IMR-90 (cell line): ENCODE measurements around the gene PLCH1. TPM values are rescaled to one million over a fixed set of nuclear protein-coding genes. Genes with fewer than 3 reads are reported as not detected.

ENCODE experiments used
- ATAC-seq: fragments of 200-7000 bp; cut with Tn5 transposase; 2 replicates; pipeline ENCODE4 v1.9.1; 2020; ENCODE audit warnings: low read depth, mild to moderate bottlenecking, moderate library complexity
- BruUV-seq: library from RNA; stranded (reverse); fragments of 400-500 nt; replicated peaks from 2 replicates; lab custom pipeline; 2021; lab: Mats Ljungman, UMichigan
- CTCF ChIA-PET: fragments of 300-600 bp; formaldehyde crosslinking; extraction: SDS; loops from one replicate; lab custom pipeline; 2021; ENCODE audit warnings: antibody characterized with exemption; lab: Yijun Ruan, JAX
- POLR2A ChIA-PET: fragments of 300-600 bp; sonication (Branson Sonifier 250); formaldehyde crosslinking; loops from one replicate; lab custom pipeline; 2022; ENCODE audit warnings: antibody characterized with exemption; ENCODE audit not compliant: unreplicated experiment; lab: Charles Lee
- DNase-seq: peaks from one replicate; pipeline ENCODE4 v3.0.0; 2013
- H2AFZ ChIP-seq: replicated peaks from 2 replicates; pipeline ENCODE3; 2013; ENCODE audit warnings: low read length, mild to moderate bottlenecking; ENCODE audit not compliant: poor library complexity
- H2AK5ac ChIP-seq: 2 replicates; pipeline ENCODE4 v1.6.1; 2013; ENCODE audit warnings: low read depth, low read length, inconsistent platforms
- H2AK9ac ChIP-seq: replicated peaks from 2 replicates; pipeline ENCODE3; 2013; ENCODE audit warnings: mild to moderate bottlenecking, low read depth, low read length, moderate library complexity; ENCODE audit not compliant: poor library complexity
- H2BK120ac ChIP-seq: 2 replicates; pipeline ENCODE4 v1.6.1; 2013; ENCODE audit warnings: low read depth, low read length, inconsistent platforms
- H2BK15ac ChIP-seq: 3 replicates; pipeline ENCODE4 v1.6.1; 2013; ENCODE audit warnings: low read depth, low read length, inconsistent platforms
- H2BK20ac ChIP-seq: 2 replicates; pipeline ENCODE4 v1.6.1; 2013; ENCODE audit warnings: low read depth, mild to moderate bottlenecking, inconsistent platforms, low read length, moderate library complexity
- H2BK5ac ChIP-seq: 2 replicates; pipeline ENCODE4 v1.6.1; 2013; ENCODE audit warnings: mild to moderate bottlenecking, low read depth, low read length, inconsistent platforms; ENCODE audit not compliant: poor library complexity, severe bottlenecking
- H3K14ac ChIP-seq: replicated peaks from 2 replicates; pipeline ENCODE4 v1.6.1; 2013; ENCODE audit warnings: low read depth, low read length, inconsistent platforms
- H3K18ac ChIP-seq: 2 replicates; pipeline ENCODE4 v1.6.1; 2013; ENCODE audit warnings: low read depth, low read length, control low read depth
- H3K23ac ChIP-seq: 2 replicates; pipeline ENCODE4 v1.6.1; 2013; ENCODE audit warnings: low read depth, low read length, inconsistent platforms
- H3K27ac ChIP-seq: 2 replicates; pipeline ENCODE4 v1.5.1; 2013; ENCODE audit warnings: mild to moderate bottlenecking, control low read depth, low read length; ENCODE audit not compliant: insufficient read depth
- H3K27me3 ChIP-seq: 2 replicates; pipeline ENCODE4 v1.6.1; 2013; ENCODE audit warnings: low read length; ENCODE audit not compliant: control insufficient read depth, insufficient read depth
- H3K36me3 ChIP-seq: 2 replicates; pipeline ENCODE4 v1.6.1; 2013; ENCODE audit warnings: low read length, mixed read lengths; ENCODE audit not compliant: control insufficient read depth, insufficient read depth
- H3K4ac ChIP-seq: 2 replicates; pipeline ENCODE4 v1.6.1; 2013; ENCODE audit warnings: low read depth, low read length, inconsistent platforms
- H3K4me1 ChIP-seq: 2 replicates; pipeline ENCODE4 v1.6.1; 2013; ENCODE audit warnings: low read length, mixed read lengths; ENCODE audit not compliant: control insufficient read depth, insufficient read depth
- H3K4me2 ChIP-seq: 2 replicates; pipeline ENCODE4 v1.6.1; 2013; ENCODE audit warnings: low read depth, mild to moderate bottlenecking, control low read depth, low read length, moderate library complexity
- H3K4me3 ChIP-seq: 2 replicates; pipeline ENCODE4 v1.5.1; 2013; ENCODE audit warnings: low read depth, mild to moderate bottlenecking, control low read depth, low read length, moderate library complexity; ENCODE audit not compliant: insufficient read depth
- H3K56ac ChIP-seq: 2 replicates; pipeline ENCODE4 v1.6.1; 2013; ENCODE audit warnings: low read length, inconsistent platforms; ENCODE audit not compliant: insufficient read depth; ENCODE audit errors: extremely low read depth
- H3K79me1 ChIP-seq, 2 experiments: 2 replicates each; pipeline ENCODE4 v1.6.1; 2013; ENCODE audit warnings: low read length in 2 of 2, inconsistent platforms in 1 of 2, low read depth in 1 of 2
- H3K9ac ChIP-seq: 2 replicates; pipeline ENCODE4 v1.6.1; 2013; ENCODE audit warnings: low read depth, low read length, control low read depth
- H3K9me1 ChIP-seq: 2 replicates; pipeline ENCODE4 v1.6.1; 2013; ENCODE audit warnings: low read length, inconsistent platforms; ENCODE audit not compliant: insufficient read depth
- H3K9me3 ChIP-seq: 2 replicates; pipeline ENCODE4 v1.6.1; 2013; ENCODE audit warnings: low read length; ENCODE audit not compliant: control insufficient read depth, insufficient read depth
- H4K20me1 ChIP-seq: 2 replicates; pipeline ENCODE4 v1.6.1; 2013; ENCODE audit warnings: low read length, inconsistent platforms; ENCODE audit not compliant: insufficient read depth
- H4K5ac ChIP-seq: 2 replicates; pipeline ENCODE4 v1.6.1; 2013; ENCODE audit warnings: mild to moderate bottlenecking, low read depth, low read length, control low read depth
- H4K8ac ChIP-seq, 2 experiments: 2 replicates each; pipeline ENCODE4 v1.6.1; 2013; ENCODE audit warnings: low read depth in 2 of 2, low read length in 2 of 2, control low read depth in 1 of 2, inconsistent platforms in 1 of 2
- H4K91ac ChIP-seq: 2 replicates; pipeline ENCODE4 v1.6.1; 2013; ENCODE audit warnings: low read depth, low read length, inconsistent platforms; ENCODE audit not compliant: insufficient read depth
- CHD1 ChIP-seq: IDR thresholded peaks from 2 replicates; pipeline ENCODE4 v1.6.1; 2012; ENCODE audit warnings: low read depth, low read length, improper control_type of control experiment
- MAFK ChIP-seq: IDR thresholded peaks from 2 replicates; pipeline ENCODE4 v1.6.1; 2012; ENCODE audit warnings: low read depth, low read length, improper control_type of control experiment
- MXI1 ChIP-seq: IDR thresholded peaks from 2 replicates; pipeline ENCODE4 v1.6.1; 2012; ENCODE audit warnings: low read depth, mild to moderate bottlenecking, low read length, moderate library complexity, borderline replicate concordance
- RAD21 ChIP-seq: IDR thresholded peaks from 2 replicates; pipeline ENCODE4 v1.6.1; 2012; ENCODE audit warnings: low read length, improper control_type of control experiment
- RCOR1 ChIP-seq: IDR thresholded peaks from 2 replicates; pipeline ENCODE4 v1.6.1; 2012; ENCODE audit warnings: mild to moderate bottlenecking, low read length, improper control_type of control experiment; ENCODE audit not compliant: insufficient replicate concordance
- SMC3 ChIP-seq: fragments of 150-350 bp; IDR thresholded peaks from 2 replicates; pipeline ENCODE4 v1.6.1; 2016; ENCODE audit warnings: low read depth, mild to moderate bottlenecking, antibody characterized with exemption, low read length, moderate library complexity
- WGBS, 2 experiments: methylation state at CpG; one replicate each; pipeline versions ENCODE4 v1.1.5 to v1.1.7; 2013; ENCODE audit warnings: missing lambda C conversion rate in 2 of 2; ENCODE audit not compliant: insufficient read length in 1 of 2; ENCODE audit errors: extremely low coverage in 2 of 2; 5-methylcytosine and 5-hydroxymethylcytosine counted together
- dilution Hi-C: fragments of 300-500 bp; cut with HindIII; formaldehyde crosslinking; loops from one replicate; pipeline ENCODE4 v1.14.3; 2018; ENCODE audit warnings: low sequenced_read_pairs; ENCODE audit not compliant: unreplicated experiment
- in situ Hi-C: fragments of 300-500 bp; cut with MboI; formaldehyde crosslinking; loops from 3 replicates; pipeline ENCODE4 v1.14.3; 2019; ENCODE audit warnings: low sequenced_read_pairs, inconsistent platforms, mixed read lengths
- intact Hi-C: fragments of 100-400 bp; cut with micrococcal nuclease; formaldehyde crosslinking; loops from 2 replicates; pipeline ENCODE4 v1.10.0; 2022
- polyA plus RNA-seq, 3 experiments: library from polyadenylated mRNA; depleted of rRNA; stranded (reverse); fragments of >200 nt; gene quantifications; 2 replicates each; pipeline ENCODE4 v1.2.3, GENCODE V29; 2012; ENCODE audit warnings: low replicate concordance in 1 of 3
- total RNA-seq: library from RNA; depleted of rRNA; stranded (reverse); fragments of >200 nt; gene quantifications from 2 replicates; pipeline ENCODE4 v1.2.3, GENCODE V29; 2012
- TF ChIP-seq, protein P1 (sequence below): conservative IDR thresholded peaks from 2 replicates; pipeline ENCODE4 v1.5.1; 2012; ENCODE audit warnings: mild to moderate bottlenecking, low read depth, low read length, improper control_type of control experiment

PLCH1 gene
- total and polyA plus RNA-seq, 2 of the 4 experiments (the other 2 are of a cell fraction): not detected

DNA sequence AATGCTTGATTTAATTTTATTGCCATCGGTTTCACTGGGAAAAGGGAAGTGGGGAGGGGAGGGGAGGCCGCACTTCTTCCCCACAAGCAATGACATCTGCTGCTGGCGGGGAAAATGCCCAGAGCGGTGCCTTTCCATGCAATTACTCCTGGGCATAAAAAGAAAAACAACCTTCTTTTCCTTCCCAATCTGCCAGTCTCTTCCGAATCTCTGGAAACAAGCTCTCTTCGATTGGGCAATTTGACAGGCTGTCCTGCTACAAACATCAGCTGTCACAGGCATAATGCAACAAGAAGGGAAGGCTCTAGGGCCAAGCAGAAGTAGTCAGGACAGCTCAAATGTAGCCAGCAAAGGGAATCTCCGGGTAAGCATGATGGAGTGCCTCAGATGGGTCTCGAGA, 358.0 kb downstream of the PLCH1 start:
- dilution Hi-C loops (no loop called here), intact Hi-C loops (no loop called here), in situ Hi-C loops (loop anchor here (10.0 kb wide), 1 partner anchor 318 kb away; no protein-coding TSS in a partner anchor)
- Histone ChIP-seq H2AK5ac (no peak overlapping the region), H3K18ac (no peak overlapping the region), H3K9me3 (no peaks in the 10 kb centered on the region), H4K91ac (no peak overlapping the region; the same call in 1 of the 2 replicates), H2BK120ac (no peak overlapping the region), H3K23ac (no peak overlapping the region), H3K36me3 (no peaks in the 10 kb centered on the region), H4K8ac (no peak overlapping the region), H2BK20ac (no peak overlapping the region), H2AK9ac (no peak overlapping the region), H3K14ac (no peak overlapping the region), H3K27ac (no peak overlapping the region), H3K4me3 (no peak overlapping the region), H4K5ac (no peak overlapping the region), H3K4ac (no peak overlapping the region), H3K4me1 (peaks cover 3% of the 10 kb centered on the region), H4K20me1 (no peaks in the 10 kb centered on the region), H2AFZ (no peak overlapping the region), H3K27me3 (no peaks in the 10 kb centered on the region; the same call in 1 of the 2 replicates), H3K56ac (no peak overlapping the region), H3K4me2 (no peak overlapping the region), H3K9ac (no peak overlapping the region), H3K79me1 (no peaks in the 10 kb centered on the region), H2BK5ac (no peak overlapping the region), H3K9me1 (no peaks in the 10 kb centered on the region), H2BK15ac (no peak overlapping the region)
- no TSS peak for BruUV-seq
- ATAC-seq (no peak), DNase-seq (no peak)
- TF ChIP-seq MAFK: no peak
- TF ChIP-seq MXI1: no peak
- TF ChIP-seq, protein P1, sequence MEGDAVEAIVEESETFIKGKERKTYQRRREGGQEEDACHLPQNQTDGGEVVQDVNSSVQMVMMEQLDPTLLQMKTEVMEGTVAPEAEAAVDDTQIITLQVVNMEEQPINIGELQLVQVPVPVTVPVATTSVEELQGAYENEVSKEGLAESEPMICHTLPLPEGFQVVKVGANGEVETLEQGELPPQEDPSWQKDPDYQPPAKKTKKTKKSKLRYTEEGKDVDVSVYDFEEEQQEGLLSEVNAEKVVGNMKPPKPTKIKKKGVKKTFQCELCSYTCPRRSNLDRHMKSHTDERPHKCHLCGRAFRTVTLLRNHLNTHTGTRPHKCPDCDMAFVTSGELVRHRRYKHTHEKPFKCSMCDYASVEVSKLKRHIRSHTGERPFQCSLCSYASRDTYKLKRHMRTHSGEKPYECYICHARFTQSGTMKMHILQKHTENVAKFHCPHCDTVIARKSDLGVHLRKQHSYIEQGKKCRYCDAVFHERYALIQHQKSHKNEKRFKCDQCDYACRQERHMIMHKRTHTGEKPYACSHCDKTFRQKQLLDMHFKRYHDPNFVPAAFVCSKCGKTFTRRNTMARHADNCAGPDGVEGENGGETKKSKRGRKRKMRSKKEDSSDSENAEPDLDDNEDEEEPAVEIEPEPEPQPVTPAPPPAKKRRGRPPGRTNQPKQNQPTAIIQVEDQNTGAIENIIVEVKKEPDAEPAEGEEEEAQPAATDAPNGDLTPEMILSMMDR: no peak
- TF ChIP-seq CHD1: no peak
- TF ChIP-seq SMC3: no peak
- no peak for TF ChIP-seq RAD21
- TF ChIP-seq RCOR1: no peak
- CTCF ChIA-PET: no interaction called here
- 7% methylated on average over 2 of the region's 8 CpGs; no CpG with 5 or more reads in 1 of the 2 experiments for WGBS, 2 experiments
- POLR2A ChIA-PET: interaction anchor here (0.5 kb wide), 1 partner anchor 1325 kb away, joined by 3 read pairs; no protein-coding TSS in a partner anchor
